ENCODE data around the gene PACC1. TPM values are rescaled to one million over a fixed set of nuclear protein-coding genes. Genes with fewer than 3 reads are reported as not detected.

Gene PACC1
- total and polyA plus RNA-seq, 2 donors (not counting 3 experiments of a cell fraction or from before 2014, with no cell fraction given): 21.0 to 22.3 TPM

DNA sequence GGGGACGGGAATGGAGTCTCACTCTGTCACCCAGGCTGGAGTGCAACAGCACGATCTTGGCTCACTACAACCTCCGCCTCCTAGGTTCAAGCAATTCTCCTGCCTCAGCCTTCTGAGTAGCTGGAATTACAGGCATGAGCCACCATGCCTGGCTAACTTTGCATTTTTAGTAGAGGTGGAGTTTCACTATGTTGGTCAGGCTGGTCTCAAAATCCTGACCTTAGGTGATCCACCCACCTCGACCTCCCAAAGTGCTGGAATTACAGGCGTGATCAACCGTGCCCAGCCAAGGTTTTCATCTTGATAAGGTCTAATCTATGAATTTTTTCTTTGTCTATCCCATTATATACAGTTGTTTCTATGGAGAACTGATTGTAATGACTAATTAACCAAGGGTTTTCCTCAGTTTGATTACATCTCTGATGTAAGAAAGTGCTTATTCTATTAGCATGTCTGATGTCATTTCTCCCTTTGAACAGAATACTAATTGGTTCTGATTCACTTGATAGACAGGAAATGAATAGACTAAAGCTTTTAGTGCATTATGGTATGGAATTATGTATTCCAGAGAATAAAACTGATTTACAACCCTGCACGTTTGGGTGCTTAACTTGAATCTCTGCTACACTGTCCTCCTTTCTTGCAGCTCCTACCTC lies 11.9 kb downstream of the PACC1 start:
- no peaks in the 10 kb centered on the region for H3K27me3 ChIP-seq (ENCODE audit: control insufficient read depth in 2 of 2, insufficient read depth in 2 of 2, low read length in 2 of 2)
- no peak overlapping the region for H2AFZ ChIP-seq (ENCODE audit: low read depth, low read length)
- FAIRE-seq (peak; percentile 35), DNase-seq (ENCODE audit: low read depth, low spot score) (no peak)
- H3K9me1 ChIP-seq (replicated peaks; ENCODE audit: control insufficient read depth, extremely low read depth, insufficient read depth, low read length): no peaks in the 10 kb centered on the region
- H3K9ac ChIP-seq (replicated peaks; ENCODE audit: extremely low read depth, insufficient read depth, low read length): no peak overlapping the region
- CTCF ChIA-PET: interaction anchor here (1.2 kb wide), 1 partner anchor 53 kb away, joined by 3 read pairs; no protein-coding TSS in a partner anchor
- no peaks in the 10 kb centered on the region for H3K79me2 ChIP-seq (ENCODE audit: control insufficient read depth, insufficient read depth, low read length)
- POLR2A ChIA-PET: no interaction called here
- intact Hi-C loops (cut with micrococcal nuclease) (no loop called here), dilution Hi-C loops (cut with MboI; ENCODE audit: extremely low pct_ligation_motif_present, low sequenced_read_pairs) (no loop called here)
- no peaks in the 10 kb centered on the region for H4K20me1 ChIP-seq (replicated peaks; ENCODE audit: control insufficient read depth, extremely low read depth, insufficient read depth, low read length)
- no peak for TF ChIP-seq EZH2 (IDR thresholded peaks at IDR 0.05; ENCODE audit: borderline replicate concordance, low read depth, low read length, severe bottlenecking)
- TF ChIP-seq JUN (IDR thresholded peaks at IDR 0.05; ENCODE audit: borderline replicate concordance, insufficient read depth, insufficient read length, low read depth): peak; percentile 10
- peak overlapping the region; percentile 27 for H3K27ac ChIP-seq (ENCODE audit: insufficient read depth, low read depth, low read length)
- H3K4me1 ChIP-seq (ENCODE audit: control insufficient read depth, extremely low read depth, insufficient read depth, low read length): peaks cover 4% of the 10 kb centered on the region
- H3K4me3 ChIP-seq (replicated peaks in 1 of 3; ENCODE audit: insufficient read depth in 1 of 3, low read depth in 1 of 3, low read length in 3 of 3): no peak overlapping the region
- no peaks in the 10 kb centered on the region for H3K9me3 ChIP-seq (replicated peaks; ENCODE audit: control insufficient read depth, insufficient read depth, low read length)
- H3K4me2 ChIP-seq (ENCODE audit: insufficient read depth, low read length): no peak overlapping the region
- BruUV-seq (replicated peaks): no TSS peak
- peaks cover 0 to 8% of the 10 kb centered on the region in 2 experiments for H3K36me3 ChIP-seq (ENCODE audit: control insufficient read depth in 2 of 2, extremely low read depth in 1 of 2, insufficient read depth in 2 of 2, low read length in 2 of 2)

GRCh38 chr1:212401838-212402582 lies 12.7 kb downstream of the PACC1 start:
- intact Hi-C loops (cut with micrococcal nuclease) (no loop called here), dilution Hi-C loops (cut with MboI; ENCODE audit: extremely low pct_ligation_motif_present, low sequenced_read_pairs) (no loop called here)
- DNase-seq (ENCODE audit: low read depth, low spot score) (no peak), FAIRE-seq (peak; percentile 71)
- H3K9ac ChIP-seq (replicated peaks; ENCODE audit: extremely low read depth, insufficient read depth, low read length): no peak overlapping the region
- no TSS peak for BruUV-seq (replicated peaks)
- H3K4me1 ChIP-seq (ENCODE audit: control insufficient read depth, extremely low read depth, insufficient read depth, low read length): peaks cover 4% of the 10 kb centered on the region
- no peaks in the 10 kb centered on the region for H3K79me2 ChIP-seq (ENCODE audit: control insufficient read depth, insufficient read depth, low read length)
- no peak overlapping the region for H2AFZ ChIP-seq (ENCODE audit: low read depth, low read length)
- H4K20me1 ChIP-seq (replicated peaks; ENCODE audit: control insufficient read depth, extremely low read depth, insufficient read depth, low read length): no peaks in the 10 kb centered on the region
- CTCF ChIA-PET: interaction anchor here (1.2 kb wide), 1 partner anchor 54 kb away, joined by 3 read pairs; no protein-coding TSS in a partner anchor
- no peaks in the 10 kb centered on the region for H3K27me3 ChIP-seq (ENCODE audit: control insufficient read depth in 2 of 2, insufficient read depth in 2 of 2, low read length in 2 of 2)
- H3K4me3 ChIP-seq (replicated peaks in 1 of 3; ENCODE audit: insufficient read depth in 1 of 3, low read depth in 1 of 3, low read length in 3 of 3): no peak overlapping the region
- POLR2A ChIA-PET: no interaction called here
- peak; percentile 52 for TF ChIP-seq JUN (IDR thresholded peaks at IDR 0.05; ENCODE audit: borderline replicate concordance, insufficient read depth, insufficient read length, low read depth)
- no peak for TF ChIP-seq POLR2A (IDR thresholded peaks at IDR 0.05; ENCODE audit: low read depth, low read length)
- no peak for TF ChIP-seq POLR2AphosphoS5 (IDR thresholded peaks at IDR 0.05; ENCODE audit: insufficient read depth, low read depth, low read length)
- TF ChIP-seq MYC (IDR thresholded peaks at IDR 0.05; ENCODE audit: low read depth, low read length): no peak
- TF ChIP-seq EZH2 (IDR thresholded peaks at IDR 0.05; ENCODE audit: borderline replicate concordance, low read depth, low read length, severe bottlenecking): no peak
- TF ChIP-seq FOS (IDR thresholded peaks at IDR 0.05; ENCODE audit: borderline replicate concordance, insufficient read depth, low read length): peak; percentile 59
- no peak for TF ChIP-seq MAX (IDR thresholded peaks at IDR 0.05; ENCODE audit: insufficient read depth, insufficient read length)
- H3K36me3 ChIP-seq (ENCODE audit: control insufficient read depth in 2 of 2, extremely low read depth in 1 of 2, insufficient read depth in 2 of 2, low read length in 2 of 2): peaks cover 0 to 6% of the 10 kb centered on the region in 2 experiments
- H3K4me2 ChIP-seq (ENCODE audit: insufficient read depth, low read length): no peak overlapping the region
- no peaks in the 10 kb centered on the region for H3K9me3 ChIP-seq (replicated peaks; ENCODE audit: control insufficient read depth, insufficient read depth, low read length)
- H3K27ac ChIP-seq (ENCODE audit: insufficient read depth, low read depth, low read length): peak overlapping the region; percentile 27
- H3K9me1 ChIP-seq (replicated peaks; ENCODE audit: control insufficient read depth, extremely low read depth, insufficient read depth, low read length): no peaks in the 10 kb centered on the region
